ENCODE measurements around the gene CSF2. TPM values are rescaled to one million over a fixed set of nuclear protein-coding genes. Genes with fewer than 3 reads are reported as not detected.

Gene CSF2
- polyA plus RNA-seq, 1 of the 3 experiments (the other 2 are of a cell fraction), result 0.97 TPM

DNA sequence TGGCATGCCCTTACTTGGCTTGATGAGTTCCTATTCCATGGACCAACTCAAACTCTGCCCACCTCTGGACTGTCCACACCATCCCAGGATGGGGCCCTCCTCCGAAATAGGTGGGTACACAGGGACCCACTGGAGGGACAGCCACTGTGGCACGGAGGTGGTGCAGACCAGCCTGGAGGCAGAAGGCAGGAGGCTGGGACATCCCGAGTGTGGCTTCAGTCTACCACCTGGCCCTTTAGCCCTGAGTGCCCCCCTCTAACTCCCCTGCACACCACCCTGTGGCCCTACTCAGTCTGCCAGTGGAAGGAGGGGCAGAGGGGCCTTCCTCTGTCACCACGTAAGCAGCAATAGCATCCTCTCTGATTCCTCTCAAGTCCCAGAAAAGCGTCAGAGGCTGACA lies 9.4 kb upstream of the CSF2 start:
- no peak overlapping the region for H3K4me2 ChIP-seq
- H3K9me3 ChIP-seq, result no peaks in the 10 kb centered on the region
- H3K9me2 ChIP-seq, result no peaks in the 10 kb centered on the region
- POLR2A ChIA-PET, result no interaction called here
- no peaks in the 10 kb centered on the region for H3F3A ChIP-seq (replicated peaks; ENCODE audit: insufficient read depth)
- H3K27me3 ChIP-seq (ENCODE audit: insufficient read depth), result no peaks in the 10 kb centered on the region
- WGBS (ENCODE audit: low lambda C conversion rate), result 46% methylated on average over 5 of the region's 5 CpGs
- H3K4me3 ChIP-seq (ENCODE audit: low read depth in 2 of 2, low read length in 1 of 2), result no peak overlapping the region
- TF ChIP-seq, protein P1, sequence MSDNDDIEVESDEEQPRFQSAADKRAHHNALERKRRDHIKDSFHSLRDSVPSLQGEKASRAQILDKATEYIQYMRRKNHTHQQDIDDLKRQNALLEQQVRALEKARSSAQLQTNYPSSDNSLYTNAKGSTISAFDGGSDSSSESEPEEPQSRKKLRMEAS (IDR thresholded peaks at IDR 0.05; ENCODE audit: low read depth), result no peak
- H2AFZ ChIP-seq (ENCODE audit: low read depth), result no peak overlapping the region
- no peaks in the 10 kb centered on the region for H3K4me1 ChIP-seq (ENCODE audit: control insufficient read depth in 1 of 2, insufficient read depth in 2 of 2, low read depth in 1 of 2, low read length in 1 of 2)
- no peaks in the 10 kb centered on the region for H3K36me3 ChIP-seq (replicated peaks in 1 of 2; ENCODE audit: control insufficient read depth in 1 of 2, insufficient read depth in 2 of 2, low read length in 1 of 2)
- no peak overlapping the region for H3K9ac ChIP-seq
- no peaks in the 10 kb centered on the region for H4K20me1 ChIP-seq (ENCODE audit: insufficient read depth)
- no peak for DNase-seq
- no peaks in the 10 kb centered on the region for H3K79me2 ChIP-seq (ENCODE audit: insufficient read depth)
- CTCF ChIA-PET, result interaction anchor here (0.5 to 6.5 kb wide), 31 partner anchors 8 to 641 kb away, joined by 3 to 67 read pairs (median 4); partner anchors contain the start of gene MEIKIN
- no peak overlapping the region for H3K27ac ChIP-seq (ENCODE audit: low read depth in 2 of 2, low read length in 1 of 2)

DNA sequence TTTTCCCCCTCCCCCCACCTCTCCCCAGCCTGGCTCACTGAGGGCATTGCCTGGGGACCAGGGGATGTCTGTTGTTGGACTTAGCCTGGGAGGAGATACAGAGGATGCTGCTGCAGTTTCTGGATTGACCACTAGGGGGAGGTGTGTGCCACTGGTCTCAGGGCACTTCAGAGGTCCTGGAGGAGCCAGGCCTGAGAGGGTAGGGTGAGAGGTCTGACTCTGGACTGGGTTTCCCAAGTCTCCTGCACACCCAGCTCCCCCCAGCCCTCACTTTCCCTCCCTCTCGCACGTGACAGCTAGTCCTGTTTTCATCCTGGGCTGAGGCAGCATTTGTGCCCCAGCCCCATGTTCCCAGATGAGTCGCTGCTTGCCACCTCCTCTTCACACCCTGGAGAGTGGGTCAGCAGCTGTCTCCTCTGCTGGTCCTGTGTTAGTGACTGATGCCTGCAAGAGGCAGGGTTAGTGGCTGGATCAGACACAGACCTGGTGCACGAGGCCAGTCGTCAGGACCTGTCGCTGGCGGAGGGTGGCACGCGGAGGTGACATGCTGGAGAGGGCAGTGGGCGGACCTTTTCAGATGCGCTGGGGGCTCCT lies 8.8 kb upstream of the CSF2 start:
- Histone ChIP-seq H3K9ac (no peak overlapping the region), H3K4me3 (ENCODE audit: low read depth in 2 of 2, low read length in 1 of 2) (peak overlapping the region in 1 of 2 experiments; percentile 43; a peak in 1 of 4 replicates), H3K36me3 (replicated peaks in 1 of 2; ENCODE audit: control insufficient read depth in 1 of 2, insufficient read depth in 2 of 2, low read length in 1 of 2) (no peaks in the 10 kb centered on the region), H4K20me1 (ENCODE audit: insufficient read depth) (no peaks in the 10 kb centered on the region), H3K27me3 (ENCODE audit: insufficient read depth) (no peaks in the 10 kb centered on the region), H3K4me2 (no peak overlapping the region), H2AFZ (ENCODE audit: low read depth) (no peak overlapping the region), H3K4me1 (ENCODE audit: control insufficient read depth in 1 of 2, insufficient read depth in 2 of 2, low read depth in 1 of 2, low read length in 1 of 2) (no peaks in the 10 kb centered on the region), H3F3A (replicated peaks; ENCODE audit: insufficient read depth) (no peaks in the 10 kb centered on the region), H3K9me3 (no peaks in the 10 kb centered on the region), H3K9me2 (no peaks in the 10 kb centered on the region), H3K79me2 (ENCODE audit: insufficient read depth) (no peaks in the 10 kb centered on the region), H3K27ac (ENCODE audit: low read depth in 2 of 2, low read length in 1 of 2) (no peak overlapping the region)
- ChIA-PET CTCF (interaction anchor here (0.6 to 6.5 kb wide), 33 partner anchors 8 to 481 kb away, joined by 3 to 67 read pairs (median 4); partner anchors contain the start of genes CSF2 and MEIKIN), POLR2A (no interaction called here)
- DNase-seq, result peak; percentile 87
- TF ChIP-seq NFIC (IDR thresholded peaks at IDR 0.05; ENCODE audit: borderline replicate concordance) (no peak), RAD21 (IDR thresholded peaks at IDR 0.05; ENCODE audit: low read length) (peak; percentile 74), SMC3 (IDR thresholded peaks at IDR 0.05; ENCODE audit: low read depth, low read length) (peak; percentile 59), CHD2 (IDR thresholded peaks at IDR 0.05; ENCODE audit: low read length, partially characterized antibody) (no peak), TEAD4 (IDR thresholded peaks at IDR 0.05; ENCODE audit: borderline replicate concordance, insufficient read depth) (no peak), GABPA (IDR thresholded peaks at IDR 0.05; ENCODE audit: low read depth) (no peak), MXI1 (IDR thresholded peaks at IDR 0.05; ENCODE audit: low read depth, low read length) (no peak), NRF1 (IDR thresholded peaks at IDR 0.05; ENCODE audit: low read depth, low read length) (no peak), YY1 (IDR thresholded peaks at IDR 0.05; ENCODE audit: low read depth) (no peak), GATA2 (CRISPR knock-in tag; IDR thresholded peaks at IDR 0.05) (no peak), RCOR1 (IDR thresholded peaks at IDR 0.05; ENCODE audit: low read length) (0 out of 2 replicates have a peak, but pooled peaks have one; percentile 51)
- TF ChIP-seq, protein P2, sequence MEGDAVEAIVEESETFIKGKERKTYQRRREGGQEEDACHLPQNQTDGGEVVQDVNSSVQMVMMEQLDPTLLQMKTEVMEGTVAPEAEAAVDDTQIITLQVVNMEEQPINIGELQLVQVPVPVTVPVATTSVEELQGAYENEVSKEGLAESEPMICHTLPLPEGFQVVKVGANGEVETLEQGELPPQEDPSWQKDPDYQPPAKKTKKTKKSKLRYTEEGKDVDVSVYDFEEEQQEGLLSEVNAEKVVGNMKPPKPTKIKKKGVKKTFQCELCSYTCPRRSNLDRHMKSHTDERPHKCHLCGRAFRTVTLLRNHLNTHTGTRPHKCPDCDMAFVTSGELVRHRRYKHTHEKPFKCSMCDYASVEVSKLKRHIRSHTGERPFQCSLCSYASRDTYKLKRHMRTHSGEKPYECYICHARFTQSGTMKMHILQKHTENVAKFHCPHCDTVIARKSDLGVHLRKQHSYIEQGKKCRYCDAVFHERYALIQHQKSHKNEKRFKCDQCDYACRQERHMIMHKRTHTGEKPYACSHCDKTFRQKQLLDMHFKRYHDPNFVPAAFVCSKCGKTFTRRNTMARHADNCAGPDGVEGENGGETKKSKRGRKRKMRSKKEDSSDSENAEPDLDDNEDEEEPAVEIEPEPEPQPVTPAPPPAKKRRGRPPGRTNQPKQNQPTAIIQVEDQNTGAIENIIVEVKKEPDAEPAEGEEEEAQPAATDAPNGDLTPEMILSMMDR (IDR thresholded peaks at IDR 0.05), result peak; percentile 89
- TF ChIP-seq, protein P3, sequence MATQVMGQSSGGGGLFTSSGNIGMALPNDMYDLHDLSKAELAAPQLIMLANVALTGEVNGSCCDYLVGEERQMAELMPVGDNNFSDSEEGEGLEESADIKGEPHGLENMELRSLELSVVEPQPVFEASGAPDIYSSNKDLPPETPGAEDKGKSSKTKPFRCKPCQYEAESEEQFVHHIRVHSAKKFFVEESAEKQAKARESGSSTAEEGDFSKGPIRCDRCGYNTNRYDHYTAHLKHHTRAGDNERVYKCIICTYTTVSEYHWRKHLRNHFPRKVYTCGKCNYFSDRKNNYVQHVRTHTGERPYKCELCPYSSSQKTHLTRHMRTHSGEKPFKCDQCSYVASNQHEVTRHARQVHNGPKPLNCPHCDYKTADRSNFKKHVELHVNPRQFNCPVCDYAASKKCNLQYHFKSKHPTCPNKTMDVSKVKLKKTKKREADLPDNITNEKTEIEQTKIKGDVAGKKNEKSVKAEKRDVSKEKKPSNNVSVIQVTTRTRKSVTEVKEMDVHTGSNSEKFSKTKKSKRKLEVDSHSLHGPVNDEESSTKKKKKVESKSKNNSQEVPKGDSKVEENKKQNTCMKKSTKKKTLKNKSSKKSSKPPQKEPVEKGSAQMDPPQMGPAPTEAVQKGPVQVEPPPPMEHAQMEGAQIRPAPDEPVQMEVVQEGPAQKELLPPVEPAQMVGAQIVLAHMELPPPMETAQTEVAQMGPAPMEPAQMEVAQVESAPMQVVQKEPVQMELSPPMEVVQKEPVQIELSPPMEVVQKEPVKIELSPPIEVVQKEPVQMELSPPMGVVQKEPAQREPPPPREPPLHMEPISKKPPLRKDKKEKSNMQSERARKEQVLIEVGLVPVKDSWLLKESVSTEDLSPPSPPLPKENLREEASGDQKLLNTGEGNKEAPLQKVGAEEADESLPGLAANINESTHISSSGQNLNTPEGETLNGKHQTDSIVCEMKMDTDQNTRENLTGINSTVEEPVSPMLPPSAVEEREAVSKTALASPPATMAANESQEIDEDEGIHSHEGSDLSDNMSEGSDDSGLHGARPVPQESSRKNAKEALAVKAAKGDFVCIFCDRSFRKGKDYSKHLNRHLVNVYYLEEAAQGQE (IDR thresholded peaks at IDR 0.05; ENCODE audit: low read depth, low read length), result no peak
- WGBS (ENCODE audit: low lambda C conversion rate), result 76% methylated on average over 11 of the region's 11 CpGs
